Posterior vena cava (tissue), 2 donors: Measurements from ENCODE around the gene CLDN19. TPM values are rescaled to one million over a fixed set of nuclear protein-coding genes. Genes with fewer than 3 reads are reported as not detected.
"Not testable (repeated sequence)": the region's sequence is repeated elsewhere in the genome, so short reads cannot be mapped to it uniquely, and the experiment has no call there.

Source experiments
- DNase-seq: peaks from one replicate; pipeline ENCODE4 v3.0.0-alpha.2; 2020; ENCODE audit warnings: low spot score
- intact Hi-C, 2 donors: fragments of 100-400 bp; cut with DNase I; formaldehyde crosslinking; loops; one replicate each; pipeline versions ENCODE4 v1.14.1 to v1.14.2; 2022 to 2023
- total RNA-seq, 2 donors: library from RNA; stranded (reverse); fragmentation: NEBNext Ultra II Directional; extraction: Animal tissue kit (Norgen Biotek cat#: 25700); gene quantifications; one replicate each; pipeline ENCODE4 v1.2.1, GENCODE V29; 2021
- donor health status: DM: yes; HTN: yes; CAD: no.
- donor health status: DM: yes; HTN: yes; CAD: no.

The CLDN19 gene
- total RNA-seq, 2 donors from 2014 or later = not detected

- no peak for DNase-seq
- intact Hi-C loops = loop anchor here in 1 of 2 donors (10.0 kb wide), 1 partner anchor 1056 kb away; no protein-coding TSS in a partner anchor
Observed at GRCh38 chr1:42730988-42731387, 9.0 kb downstream of the CLDN19 start.

GRCh38 chr1:42730002-42730401 is 10.0 kb downstream of the CLDN19 start:
- no peak for DNase-seq
- intact Hi-C loops = loop anchor here in 1 of 2 donors (10.0 kb wide), 1 partner anchor 1055 kb away; no protein-coding TSS in a partner anchor

DNA sequence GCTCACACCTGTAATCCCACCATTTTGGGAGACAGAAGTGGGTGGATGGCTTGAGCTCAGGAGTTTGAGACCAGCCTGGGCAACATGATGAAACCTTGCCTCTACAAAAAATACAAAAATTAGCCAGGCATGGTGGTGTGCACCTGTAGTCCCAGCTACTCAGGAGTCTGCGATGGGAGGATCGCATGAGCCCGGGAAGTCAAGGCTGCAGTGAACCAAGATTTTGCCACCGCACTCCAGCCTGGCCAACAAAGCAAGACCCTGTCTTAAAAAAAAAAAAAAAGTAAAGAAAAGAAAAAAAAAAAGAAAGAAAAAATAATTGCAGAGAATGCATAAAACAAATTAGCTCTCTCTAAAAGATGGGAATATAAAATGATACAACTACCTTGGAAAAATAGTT is 14.2 kb downstream of the CLDN19 start:
- intact Hi-C loops, DNase-seq: not testable (repeated sequence)

GRCh38 chr1:42723511-42723910 is 16.5 kb downstream of the CLDN19 start:
- no peak for DNase-seq
- intact Hi-C loops = no loop called here

DNA sequence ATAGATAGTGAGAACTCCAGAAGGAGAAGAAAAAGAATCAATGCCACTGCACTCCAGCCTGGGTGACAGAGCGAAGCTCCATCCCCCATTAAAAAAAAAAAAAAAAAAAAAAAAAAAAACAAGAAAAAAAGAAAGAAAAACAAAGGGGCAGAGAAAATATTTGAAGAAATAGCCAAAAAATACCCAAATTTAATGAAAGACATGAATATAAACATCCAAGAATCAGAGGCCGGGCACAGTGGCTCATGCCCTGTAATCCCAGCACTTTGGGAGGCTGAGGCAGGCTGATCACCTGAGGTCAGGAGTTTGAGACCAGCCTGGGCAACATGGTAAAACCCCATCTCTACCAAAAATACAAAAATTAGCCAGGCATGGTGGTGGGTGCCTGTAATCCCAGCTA is 17.6 kb downstream of the CLDN19 start:
- intact Hi-C loops, DNase-seq: not testable (repeated sequence)

DNA sequence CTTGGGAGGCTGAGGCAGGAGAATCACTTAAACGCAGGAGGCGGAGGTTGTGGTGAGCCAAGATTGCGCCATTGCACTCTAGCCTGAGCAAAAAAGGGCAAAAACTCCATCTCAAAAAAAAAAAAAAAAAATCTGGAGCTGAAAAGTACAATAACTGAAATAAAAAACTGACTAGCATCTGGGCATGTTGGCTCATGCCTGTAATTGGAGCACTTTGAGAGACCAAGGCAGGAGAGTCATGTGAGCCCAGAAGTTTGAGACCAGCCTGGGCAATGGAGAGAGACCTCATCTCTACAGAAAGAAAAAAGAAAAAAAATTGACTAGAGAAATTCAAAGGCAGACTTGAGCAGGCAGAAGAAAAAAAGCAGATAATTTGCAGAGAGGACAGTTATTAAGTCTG is 18.1 kb downstream of the CLDN19 start:
- intact Hi-C loops = no loop called here
- no peak for DNase-seq

GRCh38 chr1:42720868-42721267 is 19.2 kb downstream of the CLDN19 start:
- no peak for DNase-seq
- intact Hi-C loops = no loop called here

DNA sequence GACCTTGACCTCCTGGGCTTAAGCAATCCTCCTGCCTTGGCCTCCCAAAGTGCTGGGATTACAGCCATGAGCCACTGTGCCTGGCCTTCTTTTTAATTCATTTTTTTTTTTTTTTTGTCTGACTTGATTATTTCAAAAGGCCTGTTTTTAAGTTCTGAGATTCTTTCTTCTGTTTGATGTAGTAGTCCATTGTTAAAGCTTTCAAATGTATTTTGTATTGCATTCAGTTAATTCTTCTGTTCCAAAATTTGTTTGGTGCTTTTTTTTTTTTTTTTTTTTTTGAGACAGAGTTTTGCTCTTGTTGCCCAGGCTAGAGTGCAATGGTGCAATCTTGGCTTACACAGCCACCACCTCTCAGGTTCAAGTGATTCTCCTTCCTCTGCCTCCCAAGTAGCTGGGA is 25.6 kb downstream of the CLDN19 start:
- DNase-seq, intact Hi-C loops: not testable (repeated sequence)

DNA sequence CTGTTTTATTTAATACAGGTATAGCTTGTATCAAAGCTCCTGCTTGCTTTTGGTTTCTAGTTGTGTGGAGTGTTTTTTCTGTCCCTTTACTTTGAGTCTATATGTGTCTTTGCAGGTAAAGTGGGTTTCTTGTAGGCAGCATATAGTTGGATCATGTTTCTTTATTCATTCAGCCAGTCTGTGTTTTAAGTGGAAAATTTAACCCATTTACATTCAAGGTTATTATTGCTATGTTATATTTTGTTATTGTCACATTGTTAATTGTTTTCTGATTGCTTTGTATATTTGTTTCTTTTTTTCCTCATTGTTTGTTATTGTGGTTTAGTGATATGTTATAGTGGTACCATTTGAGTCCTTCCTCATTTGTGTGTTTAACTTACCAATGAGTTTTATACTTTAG is 26.7 kb downstream of the CLDN19 start:
- no peak for DNase-seq
- intact Hi-C loops = no loop called here

- DNase-seq, intact Hi-C loops: not testable (repeated sequence)
Observed at GRCh38 chr1:42712808-42713207, 27.2 kb downstream of the CLDN19 start.

- no peak for DNase-seq
- intact Hi-C loops = no loop called here
Observed at GRCh38 chr1:42703888-42704464, 36.1 kb downstream of the CLDN19 start.

DNA sequence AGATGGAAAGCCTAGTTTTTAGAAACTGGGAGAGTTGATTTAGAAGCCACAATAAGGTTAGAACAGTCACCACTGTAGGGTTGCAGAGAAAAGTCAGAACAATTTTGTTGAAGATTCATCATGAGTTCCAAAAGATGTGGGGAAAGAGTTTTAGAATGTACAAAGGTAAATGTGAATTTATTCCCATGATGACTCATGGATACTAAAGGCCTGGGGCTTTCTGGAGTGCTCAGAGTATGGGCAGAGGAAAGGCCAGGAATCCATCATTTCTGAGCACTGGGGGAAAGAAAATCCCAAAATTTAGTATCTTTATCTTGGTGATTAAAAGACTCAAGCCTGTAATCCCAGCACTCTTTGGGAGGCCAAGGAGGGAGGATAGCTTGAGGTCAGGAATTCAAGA is 40.0 kb downstream of the CLDN19 start:
- no peak for DNase-seq
- intact Hi-C loops = no loop called here

- intact Hi-C loops = no loop called here
- DNase-seq = no peak
Observed at GRCh38 chr1:42698081-42698813, 41.8 kb downstream of the CLDN19 start.

- DNase-seq = no peak
Observed at GRCh38 chr1:42692911-42693310, 47.1 kb downstream of the CLDN19 start.

DNA sequence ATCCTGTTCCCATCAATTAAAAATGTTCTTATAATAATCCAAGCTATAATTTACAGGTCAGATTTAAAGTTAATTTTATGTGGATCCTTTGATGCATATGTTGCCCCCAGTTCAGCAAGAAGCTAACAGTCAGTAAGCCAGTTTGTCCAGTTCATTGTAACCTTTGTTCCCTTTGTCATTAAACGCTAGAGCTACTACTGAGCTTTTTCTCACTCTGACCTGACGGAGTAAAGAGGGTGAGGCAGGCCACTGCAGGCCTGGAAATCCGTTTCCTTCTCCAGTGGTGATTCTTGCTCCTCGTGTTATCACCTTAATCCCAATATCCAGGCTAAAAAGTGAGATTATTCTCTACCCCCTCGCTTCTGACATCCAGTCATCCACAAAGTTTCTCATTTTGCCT is 47.6 kb downstream of the CLDN19 start:
- intact Hi-C loops = no loop called here
- DNase-seq = no peak

More at GRCh38 chr1:42692911-42693310, 47.1 kb downstream of the CLDN19 start:
- intact Hi-C loops = no loop called here

DNA sequence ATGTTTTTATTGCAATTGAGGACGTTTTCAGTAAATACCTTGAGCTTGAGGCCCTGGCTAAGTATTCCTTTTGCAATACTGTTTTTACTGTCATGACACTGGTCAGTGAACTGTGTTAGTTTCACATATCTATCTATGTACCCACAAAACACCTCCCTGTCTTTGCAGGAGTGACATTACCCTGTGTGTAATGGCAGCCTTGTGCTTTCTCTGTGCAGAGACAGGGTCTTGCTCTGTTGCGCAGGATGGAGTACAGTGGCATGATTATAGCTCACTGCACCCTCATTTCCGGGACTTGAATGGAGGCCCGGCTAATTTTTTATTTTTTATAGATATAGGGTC is 48.9 kb downstream of the CLDN19 start:
- no peak for DNase-seq
- intact Hi-C loops = no loop called here

- no peak for DNase-seq
- intact Hi-C loops = no loop called here
Observed at GRCh38 chr1:42690477-42691156, 49.4 kb downstream of the CLDN19 start.

- DNase-seq = no peak
- intact Hi-C loops = no loop called here
Observed at GRCh38 chr1:42689912-42690311, 50.1 kb downstream of the CLDN19 start.

GRCh38 chr1:42686418-42686817 is 53.6 kb downstream of the CLDN19 start:
- no peak for DNase-seq
- intact Hi-C loops = no loop called here

GRCh38 chr1:42684139-42684538 is 55.9 kb downstream of the CLDN19 start:
- no peak for DNase-seq
- intact Hi-C loops = no loop called here
